RKO (cell line): ENCODE measurements around the gene SNX7.
A peak's percentile ranks its signal among the peaks of the same experiment; 100 is the strongest.

ENCODE experiments used
- DNase-seq: peaks from one replicate; pipeline ENCODE4 v3.0.0-alpha.2; 2016; ENCODE audit warnings: low spot score

SNX7 gene

DNA sequence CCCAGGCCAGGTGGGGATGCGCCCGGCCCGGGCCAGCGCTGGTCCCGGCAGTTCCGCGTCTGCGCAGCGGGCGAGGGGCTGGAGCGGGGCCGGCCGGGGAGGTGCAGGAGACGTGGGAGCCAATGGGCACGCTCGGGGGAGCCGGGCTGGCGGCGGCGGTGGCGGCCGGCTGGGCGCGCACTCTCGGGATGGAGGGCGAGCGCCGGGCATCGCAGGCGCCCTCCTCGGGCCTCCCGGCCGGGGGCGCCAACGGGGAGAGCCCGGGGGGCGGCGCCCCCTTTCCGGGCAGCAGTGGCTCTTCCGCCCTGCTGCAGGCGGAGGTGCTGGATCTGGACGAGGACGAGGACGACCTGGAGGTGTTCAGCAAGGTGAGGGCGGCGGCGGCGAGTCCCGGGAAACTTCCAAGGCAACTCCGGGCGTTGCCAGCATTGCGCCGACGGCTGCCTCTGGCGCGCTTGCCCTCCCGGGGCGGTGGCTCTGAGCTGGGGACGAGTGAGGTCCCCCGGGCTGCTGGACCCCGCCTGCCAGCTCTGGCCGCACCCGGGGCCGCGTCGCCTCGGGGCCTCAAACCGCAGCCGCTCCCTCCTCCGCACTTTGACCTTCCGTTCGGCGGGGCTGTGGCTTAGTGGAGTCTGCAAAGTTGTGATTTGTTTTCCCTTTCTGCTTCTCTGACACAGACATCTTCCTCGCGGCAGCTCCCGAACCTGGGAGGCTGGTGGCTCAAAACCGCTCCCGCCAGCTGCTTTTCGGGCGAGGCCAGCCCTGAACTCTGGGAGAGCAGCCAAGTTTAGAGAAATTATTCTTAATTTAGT, at the start of gene SNX7:
SNX7 (plus strand) TSS at position 178 of the 812 bp plus-strand sequence; CDS start at position 189, 11 bp downstream.
- DNase-seq = peak; percentile 72

GRCh38 chr1:98637316-98637715, 24.2 kb upstream of the SNX7 start:
- no peak for DNase-seq

- DNase-seq = no peak
Measured at GRCh38 chr1:98638185-98638584, 23.3 kb upstream of the SNX7 start.

DNA sequence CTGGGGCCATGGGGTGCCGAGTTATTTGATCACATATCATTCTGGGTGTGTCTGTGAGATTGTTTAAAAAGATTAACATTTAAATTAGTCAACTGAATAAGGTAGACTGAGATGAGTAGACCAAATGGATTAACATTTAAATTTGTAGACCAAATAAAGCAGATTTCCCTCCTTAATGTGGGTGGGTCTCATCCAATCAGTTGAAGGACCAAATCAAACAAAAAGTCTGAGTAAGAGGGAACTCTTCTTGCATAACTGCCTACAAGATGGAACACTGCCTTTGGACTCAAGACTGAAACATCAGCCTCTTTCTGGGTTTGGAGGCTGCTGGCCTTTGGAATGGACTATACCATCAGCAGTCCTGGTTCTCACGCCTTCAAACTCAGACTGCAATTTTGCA, 17.0 kb upstream of the SNX7 start:
- no peak for DNase-seq

DNA sequence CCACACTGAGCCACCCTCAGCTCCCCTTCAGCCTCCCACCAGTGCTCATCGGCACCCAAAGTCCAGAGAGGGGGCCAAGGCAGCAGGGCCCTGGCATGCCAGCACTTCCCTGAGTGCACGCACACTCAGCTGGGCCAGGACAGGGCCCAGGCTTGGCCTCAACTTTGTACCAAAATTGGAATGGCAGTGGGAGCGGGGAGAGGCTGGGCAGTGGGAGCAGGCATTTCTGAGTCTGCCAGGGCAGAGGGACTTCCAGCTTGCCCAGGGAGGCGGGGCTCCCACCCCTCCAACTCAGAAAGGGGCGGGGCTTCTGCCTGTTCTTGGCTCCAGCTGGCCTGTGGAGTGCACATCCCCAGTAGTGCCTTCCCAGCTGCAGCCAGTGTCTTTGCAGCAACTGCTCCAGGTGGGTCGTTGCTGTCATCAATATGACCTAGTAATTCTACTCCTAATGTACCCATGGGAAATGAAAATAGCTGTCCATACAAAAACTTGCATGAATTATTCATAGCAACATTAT, 10.3 kb upstream of the SNX7 start:
- DNase-seq = no peak

GRCh38 chr1:98653123-98653522, 8.4 kb upstream of the SNX7 start:
- DNase-seq = peak; percentile 10

GRCh38 chr1:98659879-98660278, 1.6 kb upstream of the SNX7 start:
- DNase-seq = no peak

GRCh38 chr1:98660940-98661543, 479 bp upstream of the SNX7 start:
- peak; percentile 17 for DNase-seq

GRCh38 chr1:98662356-98662670, 792 bp downstream of the SNX7 start:
- peak; percentile 57 for DNase-seq

DNA sequence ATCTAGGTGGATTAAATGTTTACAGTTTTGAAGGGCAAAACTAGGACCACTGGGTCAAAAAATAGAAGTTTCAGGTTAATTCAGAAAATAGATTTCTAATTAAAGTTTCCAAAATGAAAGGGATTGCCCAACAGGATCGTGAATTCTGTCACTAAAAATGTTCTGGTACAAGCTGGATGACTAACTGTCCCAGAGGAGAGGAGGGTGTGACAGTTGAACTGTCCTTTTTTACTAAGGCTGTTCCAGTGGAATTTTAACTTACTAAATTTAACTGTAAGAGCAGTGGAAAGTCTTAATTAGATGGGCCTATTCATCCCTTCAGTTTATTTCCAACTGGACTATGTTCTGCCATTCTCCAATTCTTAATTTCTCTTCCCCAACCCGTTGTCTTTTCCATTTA, 7.2 kb downstream of the SNX7 start:
- DNase-seq = no peak

DNA sequence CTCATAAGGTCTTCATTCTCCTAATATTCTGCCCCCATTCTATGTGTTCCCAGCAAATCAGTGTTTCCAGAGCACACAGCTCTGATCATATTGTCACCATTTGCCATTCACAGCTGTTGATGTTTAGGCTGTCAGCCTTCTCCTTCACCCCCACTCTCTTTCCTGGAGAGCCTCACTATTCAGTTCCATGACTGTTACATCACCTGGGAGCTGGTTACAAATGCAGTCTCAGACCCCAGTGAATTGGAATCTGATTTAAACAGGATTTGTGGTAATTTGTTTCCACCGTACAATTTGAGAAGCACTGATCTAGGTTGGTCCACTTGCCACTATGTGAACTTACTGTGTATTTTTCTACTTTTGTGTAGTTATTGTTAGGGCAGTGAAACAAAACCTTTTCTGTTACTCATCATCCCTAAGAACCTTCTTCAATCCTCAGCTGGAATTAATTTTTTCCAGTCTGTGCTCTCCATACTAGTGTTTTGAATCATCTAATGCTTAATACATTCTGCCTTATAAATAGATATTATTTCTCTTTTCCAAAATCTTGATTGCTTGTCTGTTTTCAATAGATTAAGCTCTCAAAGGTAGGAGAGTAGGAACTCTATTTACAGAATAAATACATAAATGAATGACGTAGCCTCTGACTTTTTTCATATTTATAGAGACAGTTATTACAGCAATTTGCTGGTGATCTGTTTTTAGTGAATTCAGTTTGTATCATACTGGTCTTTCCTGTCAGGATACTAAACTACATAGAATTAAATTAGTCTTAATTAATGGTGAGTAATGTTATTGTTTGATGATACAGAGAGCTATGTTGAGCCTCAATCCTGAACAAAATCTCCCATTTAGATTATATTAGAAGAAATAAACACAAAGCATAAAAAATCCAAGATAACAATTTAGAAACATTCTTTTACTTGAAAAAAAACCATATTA, 8.1 kb downstream of the SNX7 start:
- DNase-seq = no peak

DNA sequence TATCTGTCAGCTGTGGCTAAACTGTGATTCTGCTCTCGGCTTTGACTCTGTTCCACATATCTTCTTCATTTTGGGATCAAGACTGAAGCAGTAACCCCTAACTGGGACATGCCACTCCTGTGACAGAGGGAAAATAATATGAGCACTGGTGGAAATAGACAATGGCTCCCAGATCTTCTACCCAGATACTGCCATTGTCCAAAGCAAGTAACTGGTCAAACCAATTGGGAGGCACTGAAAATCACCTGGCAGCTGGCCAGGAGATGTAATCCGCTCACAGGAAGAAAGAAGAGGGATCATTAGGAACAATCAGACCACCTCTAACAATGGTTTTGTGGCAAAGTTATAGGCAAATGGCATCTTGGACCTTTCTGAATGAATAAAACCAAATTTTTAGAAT, 10.7 kb downstream of the SNX7 start:
- DNase-seq = no peak

DNA sequence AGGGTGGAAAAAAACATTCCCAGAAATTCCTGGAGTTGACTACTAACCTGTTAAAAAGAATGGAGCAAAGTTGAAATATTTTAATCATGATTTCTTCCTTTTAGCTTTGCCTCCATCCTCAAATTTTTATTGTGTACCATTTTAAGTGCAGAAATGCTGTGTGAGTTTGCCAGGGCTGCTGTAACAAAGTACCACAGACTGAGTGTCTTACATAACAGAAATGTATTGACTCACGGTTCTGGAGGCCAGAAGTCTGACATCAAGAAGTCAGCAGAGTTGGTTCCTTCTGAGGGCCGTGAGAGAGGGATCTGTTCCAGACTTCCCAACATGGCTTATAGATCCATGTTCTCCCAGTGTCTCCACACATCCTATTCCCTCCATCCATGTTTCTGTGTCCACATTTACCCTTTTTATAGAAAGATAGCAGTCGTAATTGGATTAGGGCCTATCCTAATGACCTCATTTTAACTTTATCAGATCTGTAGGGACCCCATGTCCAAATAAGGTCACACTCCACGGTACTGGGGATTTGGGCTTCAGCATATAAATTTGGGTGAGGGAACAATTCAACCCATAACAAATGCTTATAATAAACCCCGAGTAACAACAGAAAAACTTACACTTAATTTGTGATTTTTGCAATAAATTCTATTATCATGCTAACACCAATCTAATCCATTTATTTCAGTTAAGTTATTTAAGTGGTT, 12.7 kb downstream of the SNX7 start:
- DNase-seq = no peak

DNA sequence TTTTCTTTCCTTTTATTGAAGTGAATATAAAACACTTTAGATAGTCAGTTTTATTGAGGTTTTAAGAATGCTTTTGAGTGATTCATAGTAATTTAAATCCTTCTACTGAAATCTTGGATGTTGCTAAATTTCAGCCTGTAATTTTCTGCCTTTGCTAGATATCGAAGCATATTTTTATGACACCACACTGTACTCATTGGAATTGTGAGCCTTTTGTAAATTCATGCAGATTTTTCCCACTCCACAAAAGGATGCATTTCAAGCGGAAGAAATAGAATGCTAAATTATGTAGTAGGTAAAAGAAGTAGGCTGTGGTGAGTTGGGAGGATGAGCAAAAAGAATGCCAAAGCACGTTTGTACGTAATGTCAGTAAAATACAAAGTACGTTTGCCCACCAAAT, 13.8 kb downstream of the SNX7 start:
- no peak for DNase-seq

DNA sequence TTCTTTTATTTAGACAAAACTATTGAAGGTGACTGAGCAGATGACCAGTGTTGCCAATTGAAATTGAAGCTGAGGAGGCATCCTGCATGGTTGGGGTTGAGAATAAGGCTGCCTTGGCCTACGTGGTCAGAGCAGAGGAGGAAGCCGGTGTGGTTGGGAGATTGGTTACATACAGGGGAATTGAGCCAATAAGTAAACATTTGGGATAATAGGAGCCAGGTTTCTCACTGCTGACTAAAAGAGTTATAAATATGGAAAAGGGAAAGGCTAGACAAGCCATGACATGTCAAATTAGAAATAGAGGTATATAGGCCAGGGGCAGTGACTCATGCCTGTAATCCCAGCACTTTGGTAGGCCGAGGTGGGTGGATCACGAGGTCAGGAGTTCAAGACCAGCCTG, 15.8 kb downstream of the SNX7 start:
- DNase-seq = no peak

DNA sequence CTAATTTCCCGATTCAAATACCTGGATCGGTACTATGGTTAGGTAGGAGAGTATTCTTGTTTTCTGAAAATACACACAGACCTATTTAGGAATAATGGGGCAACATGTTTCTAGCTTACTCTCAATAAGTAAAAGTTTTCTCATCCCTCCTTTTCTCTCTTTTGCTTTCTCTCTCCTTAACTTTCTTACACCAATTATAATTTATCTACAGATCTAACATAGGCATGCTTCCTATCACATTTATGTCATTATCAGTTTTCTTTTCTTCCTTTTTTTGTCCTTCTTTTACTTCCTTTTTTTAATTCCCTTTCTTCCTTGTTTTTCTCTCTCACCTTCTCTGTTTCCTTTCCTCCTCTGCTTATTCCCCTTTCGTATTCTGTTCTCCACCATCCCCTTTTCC, 20.3 kb downstream of the SNX7 start:
- no peak for DNase-seq

- DNase-seq = no peak
Measured at GRCh38 chr1:98688110-98688739, 26.7 kb downstream of the SNX7 start.

GRCh38 chr1:98690576-98690975, 29.1 kb downstream of the SNX7 start:
- DNase-seq = no peak

DNA sequence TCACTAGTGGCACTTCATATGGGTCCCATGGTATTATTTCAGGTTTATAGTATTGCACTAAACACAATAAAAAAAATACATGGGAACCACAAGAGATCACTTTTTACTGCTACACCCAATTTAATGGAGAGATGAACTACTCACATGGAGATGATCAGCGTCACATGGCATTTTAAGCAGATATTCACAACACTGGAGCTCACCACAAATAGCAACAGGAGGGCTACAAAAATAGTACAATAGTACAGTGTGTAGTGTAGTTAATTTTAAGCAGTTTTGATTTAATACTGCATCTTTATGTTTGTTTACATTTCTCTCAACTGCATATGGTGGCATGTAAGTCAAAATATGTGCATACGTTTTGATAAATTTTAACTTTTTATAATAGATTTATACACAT, 31.0 kb downstream of the SNX7 start:
- DNase-seq = no peak

- no peak for DNase-seq
Measured at GRCh38 chr1:98693385-98693784, 31.9 kb downstream of the SNX7 start.

- DNase-seq = no peak
Measured at GRCh38 chr1:98696077-98696476, 34.6 kb downstream of the SNX7 start.

DNA sequence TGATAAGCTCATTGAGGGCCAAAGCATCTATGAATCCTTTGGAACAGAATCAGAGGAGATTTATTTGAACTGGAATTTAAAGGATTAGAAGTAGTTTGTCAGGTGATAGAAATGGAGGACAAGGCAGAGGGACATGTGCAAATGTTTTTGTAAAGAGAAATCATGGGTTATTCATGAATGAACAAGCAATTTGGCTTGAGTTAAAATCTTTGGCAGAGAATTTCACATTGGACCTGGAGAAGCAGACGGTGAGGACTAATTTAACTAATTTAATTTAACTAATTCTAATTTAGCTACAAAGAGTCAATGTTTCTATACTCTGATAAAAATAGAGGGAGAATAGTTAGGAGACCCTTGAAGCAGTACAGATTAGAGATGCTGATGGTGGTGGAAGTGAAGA, 36.3 kb downstream of the SNX7 start:
- no peak for DNase-seq
